ENCODE measurements around the gene LRPAP1.

DNA sequence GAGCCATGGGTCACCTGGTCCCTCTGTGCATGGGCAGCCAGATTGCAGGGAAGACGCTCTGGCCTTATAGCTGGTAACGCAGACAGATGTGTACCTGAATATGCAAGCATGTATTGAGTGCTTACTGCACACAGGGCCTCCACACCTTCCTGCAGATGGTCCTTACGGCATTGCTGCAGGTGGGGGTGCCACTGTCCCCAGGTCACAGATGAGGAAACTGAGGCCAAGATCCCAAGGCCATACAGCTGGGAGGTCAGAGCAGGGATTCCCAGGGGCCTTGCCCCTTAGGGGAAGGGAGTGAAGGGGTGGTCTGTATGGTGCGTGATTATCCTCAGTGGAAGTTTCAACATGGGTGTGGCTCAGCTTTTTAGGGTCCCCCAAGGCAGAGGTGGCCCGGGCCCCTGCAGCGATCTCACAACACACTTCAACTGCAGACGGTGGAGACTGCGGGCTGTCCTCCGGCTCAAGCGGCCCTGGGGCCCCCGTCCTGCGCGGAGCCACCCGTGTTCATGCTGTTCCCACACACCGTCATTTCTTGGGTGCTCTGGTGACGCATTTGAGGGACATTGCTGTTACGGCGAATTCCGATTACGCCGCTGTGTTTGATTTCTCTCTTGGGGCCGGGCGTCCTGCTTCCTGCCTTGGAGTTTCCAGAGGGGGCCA, 61.0 kb downstream of the LRPAP1 start:
- TF ChIP-seq, protein P1, sequence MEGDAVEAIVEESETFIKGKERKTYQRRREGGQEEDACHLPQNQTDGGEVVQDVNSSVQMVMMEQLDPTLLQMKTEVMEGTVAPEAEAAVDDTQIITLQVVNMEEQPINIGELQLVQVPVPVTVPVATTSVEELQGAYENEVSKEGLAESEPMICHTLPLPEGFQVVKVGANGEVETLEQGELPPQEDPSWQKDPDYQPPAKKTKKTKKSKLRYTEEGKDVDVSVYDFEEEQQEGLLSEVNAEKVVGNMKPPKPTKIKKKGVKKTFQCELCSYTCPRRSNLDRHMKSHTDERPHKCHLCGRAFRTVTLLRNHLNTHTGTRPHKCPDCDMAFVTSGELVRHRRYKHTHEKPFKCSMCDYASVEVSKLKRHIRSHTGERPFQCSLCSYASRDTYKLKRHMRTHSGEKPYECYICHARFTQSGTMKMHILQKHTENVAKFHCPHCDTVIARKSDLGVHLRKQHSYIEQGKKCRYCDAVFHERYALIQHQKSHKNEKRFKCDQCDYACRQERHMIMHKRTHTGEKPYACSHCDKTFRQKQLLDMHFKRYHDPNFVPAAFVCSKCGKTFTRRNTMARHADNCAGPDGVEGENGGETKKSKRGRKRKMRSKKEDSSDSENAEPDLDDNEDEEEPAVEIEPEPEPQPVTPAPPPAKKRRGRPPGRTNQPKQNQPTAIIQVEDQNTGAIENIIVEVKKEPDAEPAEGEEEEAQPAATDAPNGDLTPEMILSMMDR (IDR thresholded peaks at IDR 0.05), result no peak
- TF ChIP-seq POLR2A (IDR thresholded peaks at IDR 0.05), result no peak

Data from body of pancreas (tissue), 4 donors.